CD14-positive monocyte (primary cell): Measurements from ENCODE around the gene TLR4. TPM values are rescaled to one million over a fixed set of nuclear protein-coding genes. Genes with fewer than 3 reads are reported as not detected.

Source experiments
- DNase-seq, 3 donors: peaks; one replicate each; pipeline ENCODE4 v3.0.0-alpha.2; 2011 to 2022
- H2AFZ ChIP-seq: 2 replicates; pipeline ENCODE4 v1.6.0; 2012; ENCODE audit warnings: mild to moderate bottlenecking, low read depth, low read length, inconsistent platforms; ENCODE audit not compliant: insufficient read depth, poor library complexity, severe bottlenecking
- H3K27ac ChIP-seq, 2 donors: 1 replicate in 1 of 2; 2 replicates in 1 of 2; pipeline ENCODE4 v1.5.1; 2012 to 2013; ENCODE audit warnings: low read length in 2 of 2, control low read depth in 1 of 2, inconsistent platforms in 1 of 2, low read depth in 1 of 2, mild to moderate bottlenecking in 1 of 2
- H3K27me3 ChIP-seq, 2 donors: one replicate each; pipeline versions ENCODE4 v1.6.0 to v1.6.1; 2011 to 2013; ENCODE audit warnings: low read length in 2 of 2; ENCODE audit not compliant: control insufficient read depth in 2 of 2, insufficient read depth in 2 of 2
- H3K36me3 ChIP-seq, 2 donors: replicated peaks in 1 of 2; 1 replicate in 1 of 2; 2 replicates in 1 of 2; pipeline versions ENCODE4 v1.5.1 to v1.6.1; 2012 to 2013; ENCODE audit warnings: low read length in 2 of 2, control low read depth in 1 of 2, inconsistent platforms in 1 of 2, mild to moderate bottlenecking in 1 of 2; ENCODE audit not compliant: insufficient read depth in 2 of 2, control insufficient read depth in 1 of 2
- H3K4me1 ChIP-seq, 2 donors: 1 replicate in 1 of 2; 2 replicates in 1 of 2; pipeline versions ENCODE4 v1.5.1 to v1.6.1; 2012 to 2013; ENCODE audit warnings: low read length in 2 of 2, control low read depth in 1 of 2, inconsistent platforms in 1 of 2, mild to moderate bottlenecking in 1 of 2, moderate library complexity in 1 of 2; ENCODE audit not compliant: insufficient read depth in 2 of 2, control insufficient read depth in 1 of 2
- H3K4me2 ChIP-seq: replicated peaks from 2 replicates; pipeline ENCODE3; 2012; ENCODE audit warnings: low read length, moderate library complexity, mild to moderate bottlenecking; ENCODE audit not compliant: poor library complexity, severe bottlenecking; ENCODE audit errors: extremely low read depth
- H3K4me3 ChIP-seq, 3 experiments: fragments of 200-600 bp in 1 of 3; sonication (generic) in 1 of 3; replicated peaks in 1 of 3; 1 replicate in 2 of 3; 2 replicates in 1 of 3; pipeline ENCODE4 v1.5.1; 2011 to 2013; ENCODE audit warnings: low read length in 3 of 3, mild to moderate bottlenecking in 3 of 3, control low read depth in 2 of 3, low read depth in 2 of 3, inconsistent platforms in 1 of 3, moderate library complexity in 1 of 3
- H3K79me2 ChIP-seq: 2 replicates; pipeline ENCODE4 v1.6.0; 2012; ENCODE audit warnings: mild to moderate bottlenecking, control low read depth, inconsistent platforms, low read length, moderate library complexity; ENCODE audit not compliant: insufficient read depth
- H3K9ac ChIP-seq: 2 replicates; pipeline ENCODE4 v1.6.0; 2017; ENCODE audit warnings: low read length, mild to moderate bottlenecking; ENCODE audit not compliant: insufficient read depth, poor library complexity, severe bottlenecking
- H3K9me3 ChIP-seq, 2 donors: replicated peaks in 1 of 2; 1 replicate in 1 of 2; 2 replicates in 1 of 2; pipeline versions ENCODE4 v1.5.1 to v1.6.1; 2012 to 2013; ENCODE audit warnings: low read length in 2 of 2, control low read depth in 1 of 2; ENCODE audit not compliant: control insufficient read depth in 1 of 2, insufficient read depth in 1 of 2
- H4K20me1 ChIP-seq: 2 replicates; pipeline ENCODE4 v1.6.0; 2012; ENCODE audit warnings: mild to moderate bottlenecking, low read length, control low read depth, moderate library complexity; ENCODE audit not compliant: insufficient read depth
- H3K27ac Mint-ChIP-seq, 7 donors: one replicate each; pipeline ENCODE4 v1.8.0; 2020; ENCODE audit warnings: mild to moderate bottlenecking in 7 of 7, mixed read lengths in 7 of 7, moderate library complexity in 6 of 7, inconsistent platforms in 2 of 7
- H3K27me3 Mint-ChIP-seq, 3 donors: one replicate each; pipeline ENCODE4 v1.8.0; 2021 to 2022; ENCODE audit warnings: low read depth in 3 of 3, mild to moderate bottlenecking in 3 of 3, mixed read lengths in 3 of 3, moderate library complexity in 3 of 3, inconsistent platforms in 1 of 3
- H3K36me3 Mint-ChIP-seq, 2 donors: one replicate each; pipeline ENCODE4 v1.8.0; 2020; ENCODE audit warnings: mixed read lengths in 2 of 2, inconsistent platforms in 1 of 2, mild to moderate bottlenecking in 1 of 2
- H3K4me1 Mint-ChIP-seq: one replicate; pipeline ENCODE4 v1.8.0; 2020; ENCODE audit warnings: mild to moderate bottlenecking, mixed read lengths
- H3K4me3 Mint-ChIP-seq, 2 donors: one replicate each; pipeline ENCODE4 v1.8.0; 2020; ENCODE audit warnings: mild to moderate bottlenecking in 2 of 2, mixed read lengths in 2 of 2, moderate library complexity in 1 of 2
- H3K9me3 Mint-ChIP-seq, 7 donors: one replicate each; pipeline ENCODE4 v1.8.0; 2020 to 2022; ENCODE audit warnings: mixed read lengths in 7 of 7, mild to moderate bottlenecking in 6 of 7, moderate library complexity in 6 of 7, inconsistent platforms in 2 of 7
- CTCF ChIP-seq: fragments of 200-600 bp; IDR thresholded peaks from one replicate; pipeline ENCODE4 v1.8.0; 2022; ENCODE audit warnings: antibody characterized with exemption, mild to moderate bottlenecking
- WGBS: methylation state at CpG from one replicate; pipeline ENCODE4 v1.1.5; 2013; ENCODE audit warnings: missing lambda C conversion rate; ENCODE audit not compliant: insufficient coverage; 5-methylcytosine and 5-hydroxymethylcytosine counted together
- intact Hi-C, 2 donors: fragments of 100-400 bp; cut with micrococcal nuclease; formaldehyde crosslinking; loops; one replicate each; pipeline versions ENCODE4 v1.15.0 to v1.15.1; 2023
- polyA plus RNA-seq, 3 donors: library from polyadenylated mRNA; depleted of rRNA in 1 of 3; unstranded in 2 of 3; stranded (reverse) in 1 of 3; fragments of 300-500 nt in 2 of 3; fragments of >200 nt in 1 of 3; fragmentation: Illumina TruSeq in 2 of 3; gene quantifications; 1 replicate in 2 of 3; 2 replicates in 1 of 3; pipeline ENCODE4 v1.2.3, GENCODE V29; 2012 to 2021

The TLR4 gene
- polyA plus RNA-seq, 3 donors: 34.0 to 214 (median 174) TPM

GRCh38 chr9:117752894-117753293, 48.7 kb downstream of the TLR4 start:
- peaks cover 0 to 4% of the 10 kb centered on the region in 2 donors for H3K4me1 ChIP-seq
- WGBS: 90% methylated on average over 2 of the region's 2 CpGs
- no peak for TF ChIP-seq CTCF
- H3K9ac ChIP-seq: no peak overlapping the region
- no peak overlapping the region for H3K4me3 ChIP-seq
- no peaks in the 10 kb centered on the region for H3K9me3 ChIP-seq
- H3K36me3 ChIP-seq: no peaks in the 10 kb centered on the region
- no peak overlapping the region for H3K4me3 Mint-ChIP-seq
- no peaks in the 10 kb centered on the region for H3K79me2 ChIP-seq
- peaks cover 0 to 6% (median 3%) of the 10 kb centered on the region in 3 donors for H3K27me3 Mint-ChIP-seq
- no peak overlapping the region for H2AFZ ChIP-seq
- intact Hi-C loops: no loop called here
- peak overlapping the region in 1 of 7 donors; percentile 36 for H3K27ac Mint-ChIP-seq
- DNase-seq: no peak
- H3K4me1 Mint-ChIP-seq: peaks cover 13% of the 10 kb centered on the region
- no peaks in the 10 kb centered on the region for H3K9me3 Mint-ChIP-seq
- no peaks in the 10 kb centered on the region for H4K20me1 ChIP-seq
- peaks cover 7 to 13% of the 10 kb centered on the region in 2 donors for H3K36me3 Mint-ChIP-seq
- H3K27me3 ChIP-seq: no peaks in the 10 kb centered on the region
- H3K27ac ChIP-seq: no peak overlapping the region
- no peak overlapping the region for H3K4me2 ChIP-seq

- H4K20me1 ChIP-seq: no peaks in the 10 kb centered on the region
- peaks cover 7% of the 10 kb centered on the region for H3K4me1 Mint-ChIP-seq
- DNase-seq: no peak
- no peak overlapping the region for H3K4me3 Mint-ChIP-seq
- no peak overlapping the region for H3K9ac ChIP-seq
- 57% methylated on average over 5 of the region's 5 CpGs for WGBS
- no peaks in the 10 kb centered on the region for H3K9me3 ChIP-seq
- H3K9me3 Mint-ChIP-seq: no peaks in the 10 kb centered on the region
- no peak overlapping the region for H3K4me3 ChIP-seq
- H3K4me1 ChIP-seq: no peaks in the 10 kb centered on the region
- H3K27ac Mint-ChIP-seq: no peak overlapping the region
- H3K36me3 Mint-ChIP-seq: peaks cover 7 to 18% of the 10 kb centered on the region in 2 donors
- intact Hi-C loops: no loop called here
- TF ChIP-seq CTCF: no peak
- no peaks in the 10 kb centered on the region for H3K27me3 ChIP-seq
- peaks cover 0 to 2% (median 0%) of the 10 kb centered on the region in 3 donors for H3K27me3 Mint-ChIP-seq
- no peak overlapping the region for H2AFZ ChIP-seq
- H3K4me2 ChIP-seq: no peak overlapping the region
- H3K27ac ChIP-seq: no peak overlapping the region
- H3K36me3 ChIP-seq: no peaks in the 10 kb centered on the region
- no peaks in the 10 kb centered on the region for H3K79me2 ChIP-seq
These were observed 53.5 kb downstream of the TLR4 start for GRCh38 chr9:117757561-117758190.
